NCI-H748 (cell line): ENCODE measurements around the gene AFF1.
"Not testable (repeated sequence)": the region's sequence is repeated elsewhere in the genome, so short reads cannot be mapped to it uniquely, and the experiment has no call there.

Experiments
- DNase-seq: peaks from one replicate; lab custom pipeline; 2025; ENCODE audit not compliant: unreplicated experiment; lab: John Stamatoyannopoulos, UW

Gene AFF1

DNA sequence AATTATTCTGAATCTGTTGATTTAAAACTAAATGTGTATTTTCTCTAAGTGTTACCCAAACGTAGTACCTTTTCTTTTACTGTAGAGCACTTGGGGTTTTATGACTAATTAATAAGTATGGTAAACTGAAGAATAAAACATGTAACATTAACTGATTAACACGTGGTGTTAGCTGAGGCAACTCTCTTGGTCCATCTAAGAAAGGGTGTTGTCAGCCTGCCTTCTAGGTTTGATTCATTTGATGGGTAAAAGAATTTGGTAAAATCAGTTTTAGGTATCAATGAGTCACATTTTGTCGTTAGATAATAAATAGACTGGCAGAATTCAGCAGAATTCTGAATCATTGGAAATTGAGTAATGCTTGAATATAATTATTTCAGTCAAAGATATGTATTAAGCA lies 99.7 kb downstream of the AFF1 start:
- DNase-seq = no peak

DNA sequence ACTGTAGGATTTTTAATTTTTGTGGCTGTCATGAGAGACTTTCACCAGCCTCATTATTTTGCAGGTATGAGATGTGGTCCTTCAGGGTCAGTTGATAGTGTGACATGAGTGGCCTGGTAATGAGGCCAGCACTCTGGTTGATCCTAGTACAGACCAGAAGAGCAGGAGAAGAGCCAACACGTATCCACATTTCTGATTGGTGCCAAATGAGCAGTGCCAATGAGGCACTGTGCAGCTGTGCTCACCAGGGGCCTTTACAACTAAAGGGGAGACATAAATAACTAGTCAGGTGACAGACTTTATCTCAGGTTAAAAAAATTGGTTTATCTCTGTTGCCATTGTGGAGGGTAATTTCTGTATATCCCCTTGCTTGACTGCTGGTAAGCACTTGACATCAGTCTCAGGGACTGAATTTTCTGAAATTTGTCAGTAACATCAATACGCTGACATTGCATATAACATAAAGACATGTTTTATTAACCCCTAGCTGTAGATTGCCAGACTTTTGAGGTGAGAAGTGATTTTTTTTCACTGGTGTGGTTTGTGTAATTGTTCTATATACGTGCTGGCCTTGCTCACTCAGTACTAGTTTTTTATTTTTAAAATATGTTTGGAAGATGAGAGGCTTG lies 101.2 kb downstream of the AFF1 start:
- no peak for DNase-seq

DNA sequence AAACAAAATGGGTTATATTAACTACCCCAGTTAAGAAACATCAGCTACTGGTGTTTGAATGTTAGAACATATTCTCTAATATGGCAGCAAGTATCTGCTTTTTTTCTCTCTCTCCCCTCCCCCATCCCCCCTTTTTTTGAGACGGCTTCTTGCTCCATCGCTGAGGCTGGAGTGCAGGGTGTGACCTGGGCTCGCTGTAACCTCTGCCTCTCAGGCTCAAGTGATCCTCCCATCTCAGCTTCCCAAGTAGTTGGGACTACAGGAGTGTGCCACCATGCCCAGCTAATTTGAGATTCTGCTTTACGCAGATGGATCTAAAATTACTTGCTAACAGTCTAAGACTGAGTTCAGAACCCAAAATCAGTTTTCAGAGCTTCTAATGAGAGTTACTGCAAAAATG lies 101.9 kb downstream of the AFF1 start:
- no peak for DNase-seq

DNA sequence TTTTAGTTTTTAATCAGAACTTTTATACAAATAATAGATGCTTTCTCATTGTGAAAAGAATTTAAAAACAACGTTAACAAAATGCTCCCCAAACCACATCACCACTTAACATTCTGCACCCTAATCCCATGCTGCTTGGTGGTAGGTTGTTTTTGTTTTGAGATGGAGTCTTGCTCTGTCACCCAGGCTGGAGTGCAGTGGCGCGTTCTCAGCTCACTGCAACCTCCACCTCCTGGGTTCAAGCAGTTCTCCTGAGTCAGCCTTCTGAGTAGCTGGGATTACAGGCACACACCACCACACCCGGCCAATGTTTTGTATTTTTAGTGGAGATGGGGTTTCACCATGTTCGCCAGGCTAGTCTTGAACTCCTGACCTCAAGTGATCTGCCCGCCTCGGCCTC lies 102.4 kb downstream of the AFF1 start:
- DNase-seq = not testable (repeated sequence)

DNA sequence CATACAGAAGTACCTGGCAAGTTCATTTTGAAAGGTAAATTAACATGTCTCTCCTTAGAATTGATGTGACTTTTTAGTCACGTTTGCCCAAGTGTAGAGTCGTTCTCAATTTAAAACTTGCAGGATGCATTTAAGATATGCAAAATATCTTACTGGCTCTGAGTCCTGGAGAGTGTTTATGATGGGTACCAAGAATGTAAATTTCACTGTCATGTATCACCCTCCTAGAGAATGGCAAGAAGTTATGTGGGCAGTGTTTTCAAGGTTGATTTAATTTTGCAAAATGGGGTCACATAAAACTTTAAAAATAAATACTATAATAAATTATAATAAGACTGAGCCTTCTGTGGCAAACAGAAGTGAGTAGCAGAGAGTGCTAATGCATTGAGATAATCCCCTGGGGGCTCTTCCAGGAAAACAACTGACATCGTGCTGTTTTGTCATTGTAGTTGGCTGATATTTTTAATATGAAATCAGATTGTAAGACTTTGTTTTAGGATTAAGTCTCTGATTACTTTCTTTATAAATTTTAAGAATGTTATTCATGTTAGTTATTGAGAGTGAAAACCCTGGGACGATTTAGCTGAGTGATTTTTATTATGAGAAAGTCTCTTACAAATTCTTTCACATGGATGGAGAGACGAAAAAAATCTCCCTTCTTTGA lies 103.0 kb downstream of the AFF1 start:
- no peak for DNase-seq

DNA sequence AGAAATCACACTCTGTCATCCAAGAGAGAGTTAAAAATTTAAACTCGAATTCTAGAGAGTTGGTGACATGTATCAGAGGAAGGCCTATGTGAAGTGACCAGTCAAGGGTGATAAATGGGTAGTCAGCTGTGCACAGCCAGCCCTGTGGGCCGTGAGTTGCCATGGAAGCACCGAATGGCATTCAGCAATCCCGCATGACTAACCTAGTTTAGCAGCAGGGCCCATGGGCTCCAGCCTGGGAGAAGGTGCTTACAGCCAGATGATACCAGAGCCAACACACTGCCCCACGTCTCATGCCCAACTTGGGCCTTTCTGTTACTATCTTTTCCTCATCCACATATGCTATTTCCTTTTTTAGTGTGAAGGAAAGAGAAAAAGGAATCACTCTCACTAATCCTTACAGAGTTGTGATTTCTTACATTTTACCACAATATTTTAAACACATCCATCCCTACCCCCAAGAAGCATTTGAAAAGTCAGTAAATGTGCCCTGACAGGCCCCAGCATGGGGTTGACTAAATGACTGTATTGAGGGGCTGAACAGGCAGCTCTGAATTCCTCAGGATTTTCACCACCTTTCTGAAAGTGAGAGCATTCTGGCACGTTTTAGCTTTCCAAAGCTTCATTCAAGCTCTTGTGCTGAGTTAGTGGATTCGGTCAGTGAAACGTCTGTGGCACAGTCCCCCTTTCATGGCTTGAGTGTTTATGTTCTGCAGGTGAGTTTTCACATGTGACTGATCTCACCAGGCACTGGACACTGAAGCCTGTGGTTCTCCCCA lies 104.2 kb downstream of the AFF1 start:
- DNase-seq = peak; percentile 18

DNA sequence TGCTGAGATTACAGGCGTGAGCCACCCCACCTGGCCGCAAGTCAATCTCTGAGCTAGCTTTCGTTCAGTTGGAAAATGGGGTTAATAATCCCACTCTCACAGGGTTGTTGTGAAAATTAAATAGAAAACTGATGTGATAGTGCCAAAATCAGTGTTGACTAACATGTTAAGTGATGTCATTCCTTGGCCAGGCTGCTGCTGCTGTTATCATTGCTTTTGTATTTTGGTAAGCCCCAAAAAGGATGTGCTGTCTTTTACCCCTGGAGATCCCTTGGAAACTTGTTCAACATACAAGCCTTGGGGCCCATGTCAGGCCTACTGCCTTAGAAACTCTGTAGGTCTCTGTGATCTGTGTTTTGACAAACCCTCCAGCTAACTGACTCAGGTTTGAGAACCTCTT lies 106.3 kb downstream of the AFF1 start:
- DNase-seq = no peak

DNA sequence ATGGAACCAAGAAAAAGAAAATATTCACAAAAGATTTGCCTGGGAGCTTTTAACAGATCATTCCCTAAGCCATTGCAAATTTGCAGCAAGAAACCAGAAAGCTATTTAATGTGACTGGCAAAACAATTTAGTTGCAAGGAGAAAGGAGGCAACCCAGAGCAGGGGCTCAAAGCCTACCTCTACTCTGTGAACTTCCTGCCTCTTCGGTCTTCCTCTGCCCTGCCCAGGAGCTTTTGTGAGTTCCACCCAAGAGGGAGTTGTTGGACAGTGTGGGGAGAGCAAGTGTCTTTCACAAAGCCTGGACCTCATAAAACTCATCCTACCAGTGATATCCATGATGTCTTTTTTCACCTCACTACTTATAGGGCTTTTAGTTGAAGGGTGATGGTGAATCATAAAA lies 107.4 kb downstream of the AFF1 start:
- DNase-seq = no peak

DNA sequence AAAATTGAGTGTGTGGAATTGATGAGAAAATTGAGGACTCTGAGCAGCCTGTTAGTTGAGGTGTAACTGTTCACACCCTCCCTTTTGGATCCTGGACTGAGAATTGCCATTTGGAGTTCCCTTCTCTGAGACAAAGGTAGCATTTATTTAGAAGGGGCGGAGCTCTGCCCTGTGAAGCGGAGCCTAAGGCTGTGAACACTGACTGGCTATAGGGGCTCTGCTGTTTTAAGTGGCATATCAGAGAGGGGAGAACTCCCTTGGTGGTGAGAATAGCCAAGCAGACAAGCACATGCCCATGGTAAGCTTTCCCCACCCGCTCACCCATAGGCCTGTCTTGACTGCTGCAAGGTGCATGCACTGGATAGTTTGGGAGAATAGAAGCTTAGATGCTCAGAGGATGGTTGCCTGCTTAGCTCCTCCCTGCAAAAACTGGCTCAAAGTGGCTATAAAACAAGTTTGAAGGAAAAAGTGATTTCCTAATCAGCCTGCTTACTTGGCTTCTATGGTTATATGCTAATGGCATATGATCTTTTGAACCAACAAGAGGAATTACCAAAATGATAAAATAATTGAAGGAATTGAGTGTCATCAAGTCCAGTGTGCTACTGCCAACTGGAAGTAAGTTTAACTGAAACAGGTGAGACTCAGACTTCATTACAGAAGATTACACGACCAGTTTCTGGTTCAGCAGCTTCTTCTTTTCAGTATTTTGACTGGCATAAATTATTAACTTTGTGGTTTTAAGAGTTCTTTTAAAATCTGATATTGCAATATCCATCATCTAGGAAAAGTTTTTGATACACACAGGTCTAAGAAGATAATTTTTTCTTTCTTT lies 108.4 kb downstream of the AFF1 start:
- peak; percentile 1 for DNase-seq

DNA sequence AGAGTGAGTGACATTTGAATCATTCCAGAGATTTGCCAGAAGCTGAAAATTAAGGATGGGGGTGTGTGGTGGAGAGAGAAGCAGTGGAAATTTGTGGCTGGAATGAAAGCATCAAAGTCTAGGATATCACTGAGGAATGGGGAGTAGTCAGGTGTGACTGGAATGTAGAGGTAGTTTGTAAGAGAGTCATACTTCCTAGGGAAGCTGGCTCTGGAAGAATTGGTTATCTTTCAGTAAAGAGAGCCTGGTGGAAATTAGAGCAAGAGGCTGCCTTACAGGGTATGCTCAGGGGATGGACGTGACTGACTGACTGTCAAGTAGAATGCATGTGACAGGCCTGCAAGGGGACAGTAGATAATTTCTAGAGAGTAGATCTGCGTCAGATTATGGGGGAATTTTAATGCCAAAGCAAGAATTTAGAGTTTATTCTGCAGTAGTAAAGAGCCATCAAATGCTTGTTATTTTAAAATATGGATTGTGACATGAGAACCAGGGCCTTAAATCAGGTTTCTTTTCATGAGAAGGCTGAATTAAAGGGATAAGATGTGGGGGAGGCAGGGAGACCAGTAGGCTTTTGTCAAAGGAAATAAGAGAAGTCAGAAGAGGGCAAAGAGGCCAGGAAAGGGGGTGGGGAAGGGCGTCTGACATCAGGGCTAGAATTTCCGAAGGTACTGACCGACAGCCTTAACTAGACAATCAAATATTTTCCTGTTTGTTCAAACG lies 109.9 kb downstream of the AFF1 start:
- DNase-seq = no peak

DNA sequence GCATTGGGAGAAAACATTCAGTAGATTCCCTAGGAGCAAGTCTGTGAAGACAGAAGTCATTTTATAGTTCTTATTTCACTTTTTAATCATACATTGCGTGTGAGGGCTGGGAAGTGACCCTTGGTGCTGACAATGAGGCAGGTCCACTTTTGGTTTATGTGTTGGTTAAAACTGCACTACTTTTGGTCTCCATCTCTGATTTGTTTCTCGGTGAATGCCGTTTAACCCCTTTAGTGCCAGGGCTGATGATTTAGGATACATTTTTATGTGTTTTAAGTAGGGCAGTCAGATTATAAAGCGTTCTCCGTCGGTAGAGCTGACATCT lies 110.4 kb downstream of the AFF1 start:
- DNase-seq = no peak

DNA sequence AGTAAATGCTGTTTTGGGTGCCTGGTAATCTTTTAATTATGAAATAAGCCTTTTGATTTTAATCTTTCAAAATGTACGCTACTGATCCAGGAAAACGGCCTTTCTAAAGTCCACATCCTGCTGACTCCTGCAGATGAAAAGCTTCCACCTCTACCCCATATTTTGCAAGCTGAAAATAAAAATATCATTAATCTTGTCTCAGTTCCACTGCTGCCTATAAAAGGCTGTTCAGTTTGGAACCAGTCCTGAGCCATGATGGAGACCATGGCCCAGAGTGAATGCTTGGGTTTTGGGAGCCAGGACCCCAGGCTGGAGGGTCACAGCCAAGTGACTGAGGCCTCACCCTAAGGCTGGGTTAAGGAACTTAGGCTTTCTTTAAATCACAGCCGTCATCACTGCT lies 110.8 kb downstream of the AFF1 start:
- no peak for DNase-seq

DNA sequence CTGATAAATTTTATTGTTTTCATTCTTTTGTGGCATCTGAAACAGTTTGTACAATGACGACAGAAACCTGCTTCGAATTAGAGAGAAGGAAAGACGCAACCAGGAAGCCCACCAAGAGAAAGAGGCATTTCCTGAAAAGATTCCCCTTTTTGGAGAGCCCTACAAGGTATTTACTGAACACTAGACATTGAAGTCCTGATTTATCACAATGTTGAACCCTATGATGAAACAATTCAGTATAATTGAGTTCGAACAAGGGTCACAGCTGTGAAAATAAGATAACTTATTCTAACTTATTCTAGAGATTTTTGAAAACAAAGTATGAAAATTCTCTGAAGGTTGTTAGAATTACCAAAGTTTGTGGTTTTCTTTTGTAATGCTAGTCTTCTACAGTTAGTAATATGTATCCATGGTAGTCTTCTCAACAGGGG lies 111.3 kb downstream of the AFF1 start:
- DNase-seq = no peak

DNA sequence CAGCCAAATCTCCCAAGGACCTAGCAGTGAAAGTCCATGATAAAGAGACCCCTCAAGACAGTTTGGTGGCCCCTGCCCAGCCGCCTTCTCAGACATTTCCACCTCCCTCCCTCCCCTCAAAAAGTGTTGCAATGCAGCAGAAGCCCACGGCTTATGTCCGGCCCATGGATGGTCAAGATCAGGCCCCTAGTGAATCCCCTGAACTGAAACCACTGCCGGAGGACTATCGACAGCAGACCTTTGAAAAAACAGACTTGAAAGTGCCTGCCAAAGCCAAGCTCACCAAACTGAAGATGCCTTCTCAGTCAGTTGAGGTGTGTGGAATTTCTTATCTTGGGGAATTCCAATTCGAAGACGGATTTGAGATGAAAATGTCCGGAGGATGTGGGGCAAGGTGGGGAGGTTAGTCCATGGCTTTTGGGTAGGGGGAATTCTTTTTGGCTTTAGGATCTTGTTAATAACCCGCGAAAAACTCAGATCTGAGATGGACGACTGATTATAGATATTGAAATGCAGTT lies 112.5 kb downstream of the AFF1 start:
- DNase-seq = no peak

DNA sequence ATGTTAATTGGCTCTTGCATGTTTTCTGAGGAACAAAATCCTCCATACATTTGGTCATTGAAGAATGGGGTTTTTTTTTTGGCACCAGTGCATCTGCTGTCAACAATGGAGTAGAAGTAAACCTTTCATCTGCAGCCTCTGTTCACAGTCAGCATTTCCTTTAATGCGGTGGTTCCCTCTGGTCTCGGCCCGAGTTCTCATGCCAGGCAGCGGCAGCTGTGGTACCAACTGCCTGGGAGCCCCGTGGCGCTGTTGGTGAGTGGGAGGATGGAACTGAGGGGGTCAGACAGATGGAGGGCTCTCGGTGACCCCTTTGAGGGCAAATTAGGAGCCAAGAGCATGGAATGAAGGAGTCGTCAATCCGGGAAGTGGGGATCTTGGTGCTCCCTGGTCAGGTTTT lies 114.7 kb downstream of the AFF1 start:
- DNase-seq = no peak

DNA sequence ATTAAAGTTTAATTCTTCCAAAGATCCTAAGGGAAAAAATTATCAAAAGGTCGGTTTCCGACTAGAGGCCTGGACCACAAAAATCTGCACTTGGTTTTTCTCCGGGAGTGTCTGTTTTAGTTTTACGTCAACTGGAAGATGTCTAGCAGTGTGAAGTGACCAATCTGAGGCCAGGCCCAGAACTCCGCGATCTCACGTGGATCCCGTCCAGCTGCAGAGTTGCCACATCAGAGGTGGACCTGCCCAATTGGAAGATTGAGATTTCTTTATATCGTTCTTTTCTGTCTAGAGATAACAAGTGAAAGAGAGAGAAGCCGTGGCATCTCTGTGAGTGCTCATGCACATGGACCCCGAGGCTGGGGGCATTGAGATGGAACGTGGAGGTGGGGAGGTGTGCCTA lies 115.8 kb downstream of the AFF1 start:
- DNase-seq = no peak

DNA sequence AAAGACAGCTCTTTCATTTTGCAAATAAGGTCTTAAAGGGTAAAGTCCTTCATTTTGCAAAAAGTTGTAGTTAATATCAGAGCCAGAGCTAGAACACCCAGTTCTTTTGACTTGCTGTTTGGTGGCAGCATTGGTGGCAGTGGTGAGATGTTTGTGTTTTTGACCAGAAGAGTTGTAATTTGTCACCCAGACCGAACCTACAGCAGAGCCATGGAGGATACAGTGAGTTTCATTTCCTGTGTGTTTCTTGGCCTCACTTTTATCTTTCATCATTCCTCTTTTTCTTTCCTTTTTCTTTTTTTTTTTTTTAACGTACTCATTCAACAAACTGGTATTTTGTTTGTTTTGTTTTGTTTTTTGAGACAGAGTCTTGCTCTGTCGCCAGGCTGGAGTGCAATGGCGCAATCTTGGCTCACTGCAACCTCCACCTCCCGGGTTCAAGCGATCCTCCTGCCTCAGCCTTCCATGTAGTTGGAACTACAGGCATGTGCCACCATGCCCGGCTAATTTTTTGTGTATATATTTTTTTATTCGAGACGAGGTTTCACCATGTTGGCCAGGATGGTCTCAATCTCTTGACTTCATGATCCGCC lies 116.4 kb downstream of the AFF1 start:
- DNase-seq = no peak

DNA sequence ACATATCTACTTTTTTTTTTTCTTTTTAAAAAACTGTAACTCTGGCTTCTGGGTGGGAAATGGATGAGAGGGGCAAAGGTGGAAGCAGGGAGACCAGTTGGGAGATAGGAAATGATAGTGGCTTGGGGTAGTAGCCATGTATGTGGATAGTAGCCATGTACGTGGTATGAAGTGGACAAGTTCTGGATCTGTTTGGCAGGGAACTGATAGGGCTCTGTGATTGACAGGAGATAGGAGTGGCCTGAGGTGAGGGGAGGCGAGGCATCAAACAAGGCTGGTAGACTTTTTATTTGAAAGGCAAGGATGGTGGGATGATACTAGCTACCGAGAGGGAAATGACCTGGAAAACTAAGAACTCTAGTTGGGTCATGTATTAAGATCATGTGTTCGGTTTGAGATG lies 117.8 kb downstream of the AFF1 start:
- DNase-seq = no peak

DNA sequence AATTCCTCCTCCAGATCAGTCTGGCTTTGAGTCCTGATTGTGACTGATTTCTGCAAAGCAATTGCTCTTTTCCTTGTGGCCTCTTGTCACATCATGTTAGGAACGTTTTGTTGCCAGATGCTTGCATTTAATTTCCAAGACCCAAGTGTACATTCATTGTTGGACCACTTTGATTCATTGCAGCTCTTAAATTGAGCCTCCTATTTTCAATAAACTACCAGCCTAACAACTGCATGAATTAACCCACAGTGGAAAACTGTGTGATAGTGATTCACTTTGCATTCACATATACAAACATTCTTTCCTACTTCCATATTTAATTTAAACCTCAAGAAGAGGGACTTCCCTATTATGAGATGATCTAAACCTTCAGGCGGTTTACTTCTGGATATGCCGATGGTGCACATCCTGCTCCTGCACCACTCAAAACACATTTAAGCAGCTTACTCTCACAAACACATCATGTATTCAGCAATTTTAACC lies 118.4 kb downstream of the AFF1 start:
- DNase-seq = no peak
